ENCODE measurements around the gene CCT8.

- TF ChIP-seq CTCF (conservative IDR thresholded peaks at IDR 0.05) (no peak), ZFX (IDR thresholded peaks at IDR 0.05) (no peak)
Observed at GRCh38 chr21:29029524-29029923, 43.9 kb downstream of the CCT8 start.

Measured in C4-2B (cell line).